ENCODE measurements around the gene DERL2.

The DERL2 gene

DNA sequence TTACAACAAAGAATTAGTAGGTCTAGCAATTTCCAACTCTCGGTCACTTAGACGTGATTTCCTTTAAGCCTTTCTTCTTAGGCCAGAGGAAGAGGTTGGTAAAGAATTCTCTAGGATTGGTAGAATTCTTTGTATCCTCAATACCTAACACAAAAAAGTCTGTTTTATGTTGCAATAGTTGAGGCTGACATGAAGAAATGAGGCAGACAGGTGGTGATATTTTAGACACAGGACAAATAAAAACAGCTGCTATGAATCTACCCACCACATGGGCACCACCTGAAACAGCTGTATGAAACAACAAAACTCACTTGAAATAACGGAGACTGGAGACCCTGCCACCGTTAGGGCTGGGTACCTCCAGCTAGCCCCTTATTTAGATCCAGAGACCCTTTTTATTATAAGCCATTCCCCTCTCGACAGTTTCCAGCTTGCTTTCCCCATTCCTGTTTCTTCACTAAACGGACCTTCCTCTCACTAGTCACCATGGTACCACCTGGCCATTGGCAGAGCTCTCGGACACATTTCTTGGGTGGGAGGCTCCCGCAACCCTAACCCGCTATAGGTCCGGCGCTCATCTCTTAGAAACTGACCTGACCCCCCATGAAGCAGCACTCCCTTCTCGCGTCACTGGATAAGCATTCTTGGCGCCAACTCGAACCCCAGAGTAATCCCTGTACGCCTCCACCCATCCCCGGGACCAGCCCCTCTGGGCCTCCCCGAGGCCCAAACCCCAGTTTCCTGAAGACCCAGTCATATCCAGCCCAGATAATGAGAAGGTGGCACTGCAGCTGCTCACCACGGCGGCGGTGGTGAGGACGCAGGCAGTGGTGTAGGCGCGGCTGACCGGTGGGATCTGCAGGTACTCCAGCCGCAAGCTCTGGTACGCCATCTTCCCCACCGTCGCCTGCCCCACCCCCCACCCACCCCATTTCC lies at the start of gene DERL2:
DERL2 (minus strand) TSS at position 909 of the 936 bp plus-strand sequence; CDS start at position 892, 17 bp downstream.
- no peak for DNase-seq

GRCh38 chr17:5535436-5535835 lies 49.5 kb upstream of the DERL2 start:
- no peak for DNase-seq

GRCh38 chr17:5533486-5534315 lies 47.7 kb upstream of the DERL2 start:
- DNase-seq, result no peak

DNA sequence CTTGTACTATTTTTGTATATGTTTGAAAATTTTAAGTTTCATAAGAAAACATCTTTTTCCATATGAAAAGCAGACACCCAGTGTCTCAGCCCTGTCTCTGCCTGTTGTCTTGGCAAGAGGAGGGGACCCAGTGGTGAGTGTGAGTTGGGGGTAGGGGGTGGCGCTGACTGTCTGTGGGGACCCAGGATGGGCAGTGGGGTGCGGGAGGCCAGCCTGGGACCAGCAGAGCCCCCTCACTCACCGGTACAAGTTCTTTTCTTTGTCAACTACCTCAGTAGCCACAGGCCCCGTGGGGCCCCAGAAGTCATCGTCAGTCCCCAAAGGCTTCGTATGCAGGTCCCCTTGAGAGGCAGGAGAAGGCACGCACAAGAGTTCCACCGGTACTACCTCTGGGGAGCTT lies 46.6 kb upstream of the DERL2 start:
- DNase-seq, result no peak

- no peak for DNase-seq
These were observed 45.1 kb upstream of the DERL2 start for GRCh38 chr17:5531085-5531418.

DNA sequence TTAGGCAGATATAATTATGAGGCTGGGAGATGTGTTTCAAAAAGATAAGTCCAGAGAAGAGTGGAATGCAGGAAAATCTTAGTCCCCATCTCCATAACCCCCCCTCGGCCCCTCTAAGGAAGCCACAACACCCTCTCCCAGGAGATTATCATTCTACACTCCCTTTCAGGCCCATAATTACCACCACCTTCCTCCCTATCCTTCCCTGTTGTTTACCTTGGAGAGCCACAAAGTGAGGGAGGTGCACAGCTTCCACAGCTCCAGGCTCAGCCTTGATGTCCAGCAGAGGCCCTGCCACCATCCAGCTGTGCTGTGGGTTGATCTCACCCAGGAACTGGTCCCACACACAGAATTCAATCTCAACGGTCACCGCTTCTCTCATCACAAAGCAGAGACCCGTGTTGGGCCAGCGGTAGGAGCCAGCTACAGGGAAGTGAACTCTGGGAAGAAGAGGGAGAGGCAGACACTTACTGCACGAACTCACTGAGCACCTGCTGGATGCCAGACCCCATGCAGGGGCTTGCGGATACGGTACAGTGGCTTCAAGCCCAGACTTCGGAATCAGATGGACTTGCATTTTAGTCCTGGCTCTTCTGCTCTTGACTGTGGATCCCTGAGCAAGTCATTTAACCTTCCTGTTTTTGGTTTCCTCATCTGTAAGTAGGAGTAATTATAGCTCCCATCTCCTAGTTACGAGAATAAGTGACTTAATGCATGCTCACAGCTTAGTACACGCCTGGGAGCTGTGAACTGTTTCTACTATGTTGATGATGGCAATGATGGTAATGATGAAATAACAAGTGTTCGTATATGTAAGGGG lies 44.5 kb upstream of the DERL2 start:
- DNase-seq, result no peak

DNA sequence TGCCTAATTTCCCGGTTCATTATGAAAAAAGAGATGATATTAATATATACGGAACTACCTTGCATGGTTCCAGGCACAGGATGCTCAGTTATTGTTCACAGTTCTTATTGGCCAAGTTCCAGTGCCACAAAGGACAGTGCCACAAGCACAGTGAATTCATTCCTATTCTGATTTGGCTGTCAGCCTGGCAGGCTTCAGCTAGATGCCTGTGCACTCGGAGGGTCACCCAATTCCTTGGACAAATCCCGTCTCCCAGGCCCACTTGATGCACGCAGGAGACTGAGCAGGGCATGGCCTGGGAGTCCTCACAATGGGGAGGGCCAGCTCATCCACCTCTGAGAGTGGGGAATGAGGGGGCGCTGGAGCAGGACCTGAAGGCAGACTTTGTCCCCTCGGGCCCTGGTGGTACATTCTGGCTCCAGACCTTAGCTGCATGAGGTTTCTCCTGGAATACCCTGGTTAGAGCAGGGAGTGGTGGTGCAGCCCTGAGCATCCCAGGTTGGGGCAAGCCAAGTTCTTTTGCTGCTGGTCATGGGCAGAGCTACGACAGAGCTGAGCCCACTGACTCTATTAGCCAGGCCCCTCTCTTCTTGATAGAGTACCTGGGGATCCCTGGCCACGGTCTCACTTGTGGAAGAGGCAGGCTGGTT lies 41.7 kb upstream of the DERL2 start:
- no peak for DNase-seq

DNA sequence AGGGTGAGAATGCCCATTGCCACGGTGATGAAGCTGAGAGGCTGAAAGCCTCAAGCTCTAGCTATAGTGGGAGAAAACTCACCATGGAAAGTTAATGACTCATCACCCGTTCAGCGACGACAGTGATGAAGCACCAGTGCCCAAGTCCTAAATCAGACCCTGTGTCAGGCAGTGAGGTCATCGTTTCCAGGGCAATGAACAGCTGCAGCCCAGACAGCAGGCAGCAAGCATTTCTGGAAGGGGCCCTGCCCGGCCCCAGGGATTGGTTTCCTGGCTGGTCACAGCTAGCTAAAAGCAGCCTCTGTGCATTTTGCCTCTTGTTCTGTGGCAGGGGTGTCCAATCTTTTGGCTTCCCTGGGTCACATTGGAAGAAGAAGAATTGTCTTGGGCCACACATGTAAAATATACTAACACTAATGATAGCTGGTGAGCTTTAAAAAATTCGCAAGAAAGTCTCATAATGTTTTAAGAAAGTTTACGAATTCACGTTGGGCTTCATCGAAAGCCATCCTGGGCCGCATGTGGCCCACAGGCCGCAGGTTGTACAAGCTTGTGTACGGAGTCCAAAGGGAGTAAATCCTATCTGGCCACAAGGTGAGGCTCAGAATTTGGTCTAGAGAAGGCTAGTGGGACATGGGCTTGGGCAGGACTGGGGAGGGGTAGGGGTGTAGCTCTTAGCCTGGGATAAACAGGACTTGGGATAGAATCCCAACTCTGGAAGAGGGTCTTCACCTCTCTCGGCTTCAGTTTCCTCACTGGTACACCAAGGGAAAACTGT lies 41.0 kb upstream of the DERL2 start:
- no peak for DNase-seq

- DNase-seq, result no peak
These were observed 37.3 kb upstream of the DERL2 start for GRCh38 chr17:5523249-5523648.

GRCh38 chr17:5522476-5522875 lies 36.5 kb upstream of the DERL2 start:
- no peak for DNase-seq

DNA sequence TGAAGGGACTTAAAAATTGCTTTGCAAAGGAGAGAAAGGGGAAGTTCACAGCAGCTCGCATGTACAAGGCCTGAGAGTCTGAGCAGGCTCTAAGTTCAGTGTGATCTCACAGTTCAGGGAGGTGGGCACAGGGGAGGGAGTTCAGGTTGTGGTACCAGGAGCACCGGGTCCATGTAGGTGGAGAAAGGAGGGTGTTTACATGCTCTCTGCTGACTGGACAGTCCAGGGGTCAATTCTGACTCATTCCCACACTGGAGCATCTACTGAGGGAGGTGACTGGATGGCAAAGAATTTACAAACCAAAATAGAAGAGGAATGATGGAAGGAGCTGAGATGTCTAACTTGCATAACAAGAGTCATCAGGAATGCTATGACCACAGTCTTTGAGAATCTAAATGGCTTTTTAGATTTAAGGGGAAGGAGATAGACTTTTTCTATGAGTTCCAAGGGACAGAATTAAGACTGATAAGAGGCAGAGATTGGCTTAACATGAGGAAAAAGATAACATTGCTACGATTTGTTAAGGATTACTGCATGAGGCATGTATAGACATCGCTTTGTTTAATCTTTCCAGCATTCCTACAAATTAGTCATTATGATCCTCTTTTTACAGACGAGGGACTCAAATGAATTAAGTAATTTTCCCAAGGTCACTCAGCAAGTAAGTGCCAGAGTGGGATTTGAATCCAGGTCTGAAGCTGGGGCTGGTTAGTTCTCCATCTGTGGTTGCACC lies 30.2 kb upstream of the DERL2 start:
- DNase-seq, result no peak

DNA sequence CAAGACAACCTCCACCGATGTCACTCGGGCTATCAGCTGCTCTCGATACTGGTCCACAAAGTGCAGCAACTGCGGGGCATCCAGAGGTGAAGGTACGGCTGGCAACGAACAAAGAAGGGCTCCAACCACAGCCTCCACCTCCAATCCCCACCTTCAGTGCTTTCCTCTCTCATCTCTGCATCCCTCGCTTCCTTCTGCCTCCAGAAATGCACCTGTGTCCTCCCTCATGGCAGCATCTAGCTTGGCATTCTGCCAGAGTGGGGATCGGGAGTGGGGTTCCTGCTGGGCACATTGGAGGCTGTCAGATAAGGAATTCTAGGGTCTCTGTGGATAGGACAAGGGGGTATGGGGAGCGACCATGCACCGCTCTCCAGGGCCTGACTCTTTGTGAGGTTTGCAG lies 29.0 kb upstream of the DERL2 start:
- no peak for DNase-seq

DNA sequence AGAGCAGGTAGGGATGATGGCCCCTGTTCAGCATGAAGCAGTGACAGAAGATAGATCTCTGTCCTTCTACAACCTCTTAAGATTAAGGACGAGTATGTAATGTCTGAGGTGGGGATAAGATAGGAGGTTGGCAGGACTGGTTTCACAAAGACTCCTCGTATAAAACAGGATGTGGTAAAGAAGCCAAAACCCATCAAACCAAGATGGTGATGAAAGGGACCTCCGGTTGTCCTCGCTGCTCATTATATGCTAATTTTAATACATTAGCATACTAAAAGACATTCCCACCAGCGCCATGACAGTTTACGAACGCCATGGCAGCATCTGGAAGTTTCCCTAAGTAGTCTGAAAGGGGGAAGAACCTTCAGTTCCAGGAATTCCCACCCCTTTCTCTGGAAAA lies 27.6 kb upstream of the DERL2 start:
- DNase-seq, result peak; percentile 16

DNA sequence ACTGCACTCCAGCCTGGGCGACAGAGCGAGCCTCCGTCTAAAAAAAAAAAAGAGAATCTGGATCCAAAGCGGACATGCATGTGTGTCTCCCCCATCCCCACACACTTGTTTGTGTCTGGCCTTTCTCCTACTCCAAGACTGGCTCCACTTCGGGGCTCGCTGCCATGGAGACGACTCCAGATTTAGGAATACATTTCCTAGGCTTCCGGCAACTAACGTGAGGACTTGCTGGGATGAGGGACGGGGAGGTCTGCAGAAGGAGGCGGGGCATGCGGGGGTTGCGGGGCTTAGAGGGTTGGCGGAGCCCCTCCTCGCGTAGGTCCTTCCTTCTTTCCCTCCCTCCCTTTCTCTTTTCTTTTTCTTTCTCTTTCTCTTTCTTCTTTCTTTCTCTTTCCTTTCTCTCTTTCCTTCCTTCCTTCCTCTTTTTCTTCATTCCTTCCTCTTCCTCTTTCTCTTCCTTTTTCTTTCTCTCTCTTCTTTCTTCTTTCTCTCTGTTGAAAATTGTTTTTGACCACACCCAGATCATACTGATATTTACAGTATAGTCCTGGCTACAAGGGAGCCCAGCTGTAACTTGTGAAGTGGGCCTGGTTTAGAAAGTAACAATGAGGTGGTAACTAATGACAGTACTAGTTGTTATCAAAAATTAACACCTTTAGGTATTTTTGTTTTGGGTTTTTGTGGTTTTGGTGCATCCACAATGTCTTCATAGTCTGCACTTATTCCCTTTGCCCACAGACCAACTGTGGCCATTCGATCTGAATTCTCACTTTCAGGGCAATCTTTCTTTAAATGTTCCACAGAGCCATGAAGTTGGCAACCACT lies 25.6 kb upstream of the DERL2 start:
- DNase-seq, result no peak

DNA sequence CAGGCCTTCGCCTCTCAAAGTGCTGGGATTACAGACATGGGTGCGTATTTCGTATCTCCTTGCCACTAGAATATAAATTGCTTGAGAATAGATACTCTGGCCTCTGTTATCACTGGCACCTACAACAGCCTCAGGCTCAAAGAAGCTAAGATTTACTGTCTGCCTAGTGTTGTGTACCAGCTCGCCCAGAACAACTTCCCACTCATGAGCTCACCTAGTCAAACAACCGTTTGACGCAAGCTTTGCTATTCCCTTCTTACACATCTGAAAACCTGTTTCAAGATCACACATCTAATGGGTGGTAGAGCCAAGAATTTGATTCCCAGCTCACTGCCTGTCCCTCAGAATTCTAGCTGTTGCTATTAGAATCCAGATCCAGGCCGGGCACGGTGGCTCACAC lies 24.8 kb upstream of the DERL2 start:
- DNase-seq, result no peak

GRCh38 chr17:5509482-5509881 lies 23.5 kb upstream of the DERL2 start:
- no peak for DNase-seq

DNA sequence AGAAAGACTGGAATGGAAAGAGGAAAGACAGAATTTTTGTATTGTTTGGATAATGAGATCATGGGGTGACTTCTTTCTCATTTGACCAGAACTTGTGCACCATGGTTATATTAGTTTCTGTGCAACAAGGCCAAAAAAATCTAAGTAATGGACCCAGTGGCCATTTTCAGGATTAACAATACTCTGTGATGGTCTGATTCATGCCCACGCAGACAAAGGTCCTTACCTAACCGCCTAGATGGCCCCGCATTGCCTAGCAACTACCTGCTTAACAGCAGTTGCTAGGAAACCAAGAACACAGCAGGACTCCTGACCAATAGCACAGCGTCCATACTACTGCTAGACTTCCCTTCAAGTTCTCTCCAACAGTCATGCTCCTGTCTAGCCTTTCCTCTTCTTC lies 22.8 kb upstream of the DERL2 start:
- DNase-seq, result no peak

DNA sequence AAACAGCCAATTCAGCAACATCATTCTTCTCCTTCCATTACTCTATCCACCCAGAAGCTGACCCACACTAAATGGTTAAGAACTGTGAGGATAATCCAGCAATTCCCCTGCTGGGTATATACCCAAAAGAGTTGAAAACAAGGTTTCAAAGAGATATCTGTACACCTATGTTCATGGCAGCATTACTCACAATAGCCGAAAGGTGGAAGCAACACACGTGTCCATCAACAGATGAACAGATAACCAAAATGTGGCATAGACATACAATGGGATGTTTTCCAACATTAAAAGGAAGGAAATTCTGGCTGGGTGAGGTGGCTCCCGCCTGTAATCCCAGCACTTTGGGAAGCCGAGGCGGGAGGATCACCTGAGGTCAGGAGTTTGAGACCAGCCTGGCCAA lies 20.3 kb upstream of the DERL2 start:
- no peak for DNase-seq

DNA sequence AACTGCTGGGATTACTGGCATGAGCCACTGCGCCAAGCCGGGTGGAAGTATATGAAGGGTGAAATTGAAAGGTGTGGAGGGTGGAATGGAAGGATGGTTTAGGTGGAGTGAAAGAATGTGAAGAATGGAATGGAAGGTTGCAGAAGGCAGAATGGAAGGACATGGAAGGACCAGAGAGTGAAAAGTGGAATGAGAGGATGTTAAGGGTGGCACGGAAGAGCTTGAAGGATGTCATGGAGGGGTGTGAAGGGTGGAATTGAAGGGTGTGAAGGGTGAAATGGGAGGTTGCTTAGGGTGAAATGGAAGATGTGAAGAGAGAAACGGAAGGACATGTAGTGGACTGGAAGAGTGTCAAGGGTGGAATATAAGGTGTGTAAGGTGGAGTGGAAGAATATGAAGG lies 16.6 kb upstream of the DERL2 start:
- DNase-seq, result no peak

- no peak for DNase-seq
These were observed 15.7 kb upstream of the DERL2 start for GRCh38 chr17:5501685-5502084.

All from CD4-positive, alpha-beta T cell treated with Interleukin-6 for 4 hours (primary cell).